ENCODE data around the gene VSIG8. TPM values are rescaled to one million over a fixed set of nuclear protein-coding genes. Genes with fewer than 3 reads are reported as not detected.

The VSIG8 gene
- total and polyA plus RNA-seq, 2 of the 4 experiments (the other 2 are of a cell fraction), result not detected

DNA sequence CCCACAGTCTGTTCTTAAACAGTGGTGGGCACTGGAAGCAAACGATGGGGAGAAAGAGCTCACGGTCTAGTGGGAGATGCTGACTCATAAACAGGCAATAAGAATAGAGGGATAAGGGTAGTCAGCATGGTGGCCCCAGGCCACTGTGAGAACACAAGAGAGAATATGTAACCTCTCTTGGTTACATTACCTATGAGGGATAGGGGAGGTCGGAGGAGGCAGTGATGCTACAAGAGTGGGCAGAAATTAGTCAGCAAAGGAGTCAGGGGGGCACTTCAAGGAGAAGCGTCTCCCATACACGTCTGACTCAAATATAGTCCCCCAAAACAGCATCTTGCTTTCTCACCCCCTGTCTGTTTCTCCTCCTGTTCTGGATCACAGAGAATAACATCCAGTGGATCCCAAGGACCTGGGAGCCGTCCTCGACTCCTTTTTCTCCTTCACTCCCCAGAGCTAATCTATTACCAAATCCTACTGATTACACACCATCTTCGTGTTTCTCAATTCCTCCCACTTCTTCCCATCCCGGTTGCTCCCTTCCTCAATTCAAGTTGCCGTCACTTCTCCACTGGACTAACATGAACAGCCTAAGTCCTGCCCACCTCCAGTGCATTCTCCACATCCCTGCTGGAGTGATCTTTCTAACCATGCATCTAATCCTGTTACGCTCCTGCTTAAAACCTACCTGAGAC is 33.7 kb downstream of the VSIG8 start:
- no peak overlapping the region for H3K23ac ChIP-seq (ENCODE audit: low read depth, low read length)
- H3K79me1 ChIP-seq (ENCODE audit: low read depth in 1 of 2, low read length in 2 of 2), result no peaks in the 10 kb centered on the region
- no peaks in the 10 kb centered on the region for H4K20me1 ChIP-seq (ENCODE audit: insufficient read depth, low read length)
- H3K4me2 ChIP-seq (ENCODE audit: low read depth, low read length), result no peak overlapping the region
- CTCF ChIA-PET, result no interaction called here
- H2BK20ac ChIP-seq (ENCODE audit: low read depth, low read length), result no peak overlapping the region
- intact Hi-C loops (cut with micrococcal nuclease) (no loop called here), dilution Hi-C loops (cut with HindIII; ENCODE audit: low sequenced_read_pairs, unreplicated experiment) (no loop called here), in situ Hi-C loops (cut with MboI; ENCODE audit: low sequenced_read_pairs) (no loop called here)
- no peak overlapping the region for H2AFZ ChIP-seq (replicated peaks; ENCODE audit: low read length, poor library complexity)
- no peak overlapping the region for H2AK5ac ChIP-seq (ENCODE audit: low read depth, low read length)
- no peak overlapping the region for H4K8ac ChIP-seq (ENCODE audit: low read depth in 2 of 2, low read length in 2 of 2)
- no peak for ATAC-seq (ENCODE audit: low read depth)
- no peak overlapping the region for H4K5ac ChIP-seq (ENCODE audit: low read depth, low read length)
- no peak overlapping the region for H2BK120ac ChIP-seq (ENCODE audit: low read depth, low read length)
- WGBS, 2 experiments (ENCODE audit: extremely low coverage in 2 of 2, insufficient read length in 1 of 2), result 92% methylated on average over 6 of the region's 11 CpGs; no CpG with 5 or more reads in 1 of the 2 experiments
- H3K27me3 ChIP-seq (ENCODE audit: control insufficient read depth, insufficient read depth, low read length), result peaks cover 1% of the 10 kb centered on the region; the same call in 1 of the 2 replicates
- no peak overlapping the region for H2AK9ac ChIP-seq (replicated peaks; ENCODE audit: low read depth, low read length, poor library complexity)
- H3K56ac ChIP-seq (ENCODE audit: extremely low read depth, insufficient read depth, low read length), result no peak overlapping the region
- no peaks in the 10 kb centered on the region for H3K36me3 ChIP-seq (ENCODE audit: control insufficient read depth, insufficient read depth, low read length)
- no peak overlapping the region for H3K18ac ChIP-seq (ENCODE audit: low read depth, low read length)
- no TSS peak for BruUV-seq (replicated peaks)
- no peak overlapping the region for H3K4me3 ChIP-seq (ENCODE audit: insufficient read depth, low read depth, low read length)
- H3K4ac ChIP-seq (ENCODE audit: low read depth, low read length), result no peak overlapping the region
- TF ChIP-seq POLR2A (IDR thresholded peaks at IDR 0.05; ENCODE audit: low read depth, low read length) (no peak), MAFK (IDR thresholded peaks at IDR 0.05; ENCODE audit: low read depth, low read length) (no peak), BHLHE40 (IDR thresholded peaks at IDR 0.05; ENCODE audit: low read depth, low read length) (no peak), CEBPB (IDR thresholded peaks at IDR 0.05; ENCODE audit: low read depth, low read length) (no peak), CHD1 (IDR thresholded peaks at IDR 0.05; ENCODE audit: low read depth, low read length) (no peak), FOS (IDR thresholded peaks at IDR 0.05; ENCODE audit: low read depth, low read length) (no peak), MAZ (IDR thresholded peaks at IDR 0.05; ENCODE audit: borderline replicate concordance, low read depth, low read length) (no peak), RCOR1 (IDR thresholded peaks at IDR 0.05; ENCODE audit: insufficient replicate concordance, low read length) (no peak)
- TF ChIP-seq, protein P1, sequence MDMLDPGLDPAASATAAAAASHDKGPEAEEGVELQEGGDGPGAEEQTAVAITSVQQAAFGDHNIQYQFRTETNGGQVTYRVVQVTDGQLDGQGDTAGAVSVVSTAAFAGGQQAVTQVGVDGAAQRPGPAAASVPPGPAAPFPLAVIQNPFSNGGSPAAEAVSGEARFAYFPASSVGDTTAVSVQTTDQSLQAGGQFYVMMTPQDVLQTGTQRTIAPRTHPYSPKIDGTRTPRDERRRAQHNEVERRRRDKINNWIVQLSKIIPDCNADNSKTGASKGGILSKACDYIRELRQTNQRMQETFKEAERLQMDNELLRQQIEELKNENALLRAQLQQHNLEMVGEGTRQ (IDR thresholded peaks at IDR 0.05; ENCODE audit: low read depth, low read length), result no peak
- TF ChIP-seq, protein P2, sequence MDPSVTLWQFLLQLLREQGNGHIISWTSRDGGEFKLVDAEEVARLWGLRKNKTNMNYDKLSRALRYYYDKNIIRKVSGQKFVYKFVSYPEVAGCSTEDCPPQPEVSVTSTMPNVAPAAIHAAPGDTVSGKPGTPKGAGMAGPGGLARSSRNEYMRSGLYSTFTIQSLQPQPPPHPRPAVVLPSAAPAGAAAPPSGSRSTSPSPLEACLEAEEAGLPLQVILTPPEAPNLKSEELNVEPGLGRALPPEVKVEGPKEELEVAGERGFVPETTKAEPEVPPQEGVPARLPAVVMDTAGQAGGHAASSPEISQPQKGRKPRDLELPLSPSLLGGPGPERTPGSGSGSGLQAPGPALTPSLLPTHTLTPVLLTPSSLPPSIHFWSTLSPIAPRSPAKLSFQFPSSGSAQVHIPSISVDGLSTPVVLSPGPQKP (IDR thresholded peaks at IDR 0.05; ENCODE audit: borderline replicate concordance, low read depth, low read length), result no peak
- POLR2A ChIA-PET (ENCODE audit: unreplicated experiment), result no interaction called here
- no peak overlapping the region for H3K14ac ChIP-seq (replicated peaks; ENCODE audit: low read depth, low read length)
- no peak overlapping the region for H4K91ac ChIP-seq (ENCODE audit: insufficient read depth, low read depth, low read length)
- H3K9ac ChIP-seq (ENCODE audit: low read depth, low read length), result no peak overlapping the region
- H2BK5ac ChIP-seq (ENCODE audit: low read depth, low read length, poor library complexity, severe bottlenecking), result no peak overlapping the region
- no peak overlapping the region for H2BK15ac ChIP-seq (ENCODE audit: low read depth, low read length)
- peaks cover 2% of the 10 kb centered on the region for H3K4me1 ChIP-seq (ENCODE audit: control insufficient read depth, insufficient read depth, low read length)
- 0 out of 2 replicates have a peak, but pooled peaks cover 3% of the 10 kb centered on the region for H3K9me1 ChIP-seq (ENCODE audit: insufficient read depth, low read length)
- H3K27ac ChIP-seq (ENCODE audit: insufficient read depth, low read length), result no peak overlapping the region
- H3K9me3 ChIP-seq (ENCODE audit: control insufficient read depth, insufficient read depth, low read length), result no peaks in the 10 kb centered on the region
- DNase-seq, result no peak

All from IMR-90 (cell line).